Measurements from ENCODE around the gene CPN2. TPM values are rescaled to one million over a fixed set of nuclear protein-coding genes. Genes with fewer than 3 reads are reported as not detected.
A peak's percentile ranks its signal among the peaks of the same experiment; 100 is the strongest.

The CPN2 gene
- total RNA-seq, 1 experiment from 2014 or later: 0.09 TPM

GRCh38 chr3:194313560-194314387, 37.4 kb downstream of the CPN2 start:
- no peak overlapping the region for H3K27ac Mint-ChIP-seq
- peaks cover 15% of the 10 kb centered on the region for H3K9me3 Mint-ChIP-seq
- 0 out of 2 replicates have a peak, but pooled peaks have one; percentile 48 for TF ChIP-seq ETV6 (CRISPR knock-in tag; IDR thresholded peaks at IDR 0.05)
- no peak for TF ChIP-seq USF1 (CRISPR knock-in tag; IDR thresholded peaks at IDR 0.05)
- POLR2A ChIA-PET: interaction anchor here (0.6 to 2.0 kb wide), 4 partner anchors 16 to 541 kb away, joined by 3 to 6 read pairs (median 4); partner anchors contain the start of gene HES1
- CTCF ChIA-PET: interaction anchor here (0.5 to 2.2 kb wide), 18 partner anchors 13 to 533 kb away, joined by 3 to 21 read pairs (median 4); partner anchors contain the start of gene HES1
- peaks cover 13% of the 10 kb centered on the region for H3K36me3 Mint-ChIP-seq
- ATAC-seq (peak; percentile 5; the same call in 1 of the 2 replicates), DNase-seq (ENCODE audit: low spot score) (peak; percentile 47)
- H3K4me3 Mint-ChIP-seq: no peak overlapping the region
- H3K4me1 Mint-ChIP-seq: peaks cover 46% of the 10 kb centered on the region
- H3K27me3 Mint-ChIP-seq (ENCODE audit: low read depth): peaks cover 40% of the 10 kb centered on the region

- DNase-seq (ENCODE audit: low spot score) (no peak), ATAC-seq (no peak)
- CTCF ChIA-PET: interaction anchor here (0.6 to 2.2 kb wide), 11 partner anchors 18 to 532 kb away, joined by 3 to 21 read pairs (median 4); partner anchors contain the start of gene HES1
- POLR2A ChIA-PET: interaction anchor here (0.6 to 2.0 kb wide), 3 partner anchors 14 to 171 kb away, joined by 3 to 6 read pairs (median 4); no protein-coding TSS in a partner anchor
- H3K9me3 Mint-ChIP-seq: peaks cover 7% of the 10 kb centered on the region
- no peak for TF ChIP-seq IRF2 (CRISPR knock-in tag; IDR thresholded peaks at IDR 0.05; ENCODE audit: borderline replicate concordance, low read depth)
- TF ChIP-seq TP53 (CRISPR knock-in tag; IDR thresholded peaks at IDR 0.05): no peak
- no peak for TF ChIP-seq TEAD1 (CRISPR knock-in tag; IDR thresholded peaks at IDR 0.05)
- TF ChIP-seq, protein P1, sequence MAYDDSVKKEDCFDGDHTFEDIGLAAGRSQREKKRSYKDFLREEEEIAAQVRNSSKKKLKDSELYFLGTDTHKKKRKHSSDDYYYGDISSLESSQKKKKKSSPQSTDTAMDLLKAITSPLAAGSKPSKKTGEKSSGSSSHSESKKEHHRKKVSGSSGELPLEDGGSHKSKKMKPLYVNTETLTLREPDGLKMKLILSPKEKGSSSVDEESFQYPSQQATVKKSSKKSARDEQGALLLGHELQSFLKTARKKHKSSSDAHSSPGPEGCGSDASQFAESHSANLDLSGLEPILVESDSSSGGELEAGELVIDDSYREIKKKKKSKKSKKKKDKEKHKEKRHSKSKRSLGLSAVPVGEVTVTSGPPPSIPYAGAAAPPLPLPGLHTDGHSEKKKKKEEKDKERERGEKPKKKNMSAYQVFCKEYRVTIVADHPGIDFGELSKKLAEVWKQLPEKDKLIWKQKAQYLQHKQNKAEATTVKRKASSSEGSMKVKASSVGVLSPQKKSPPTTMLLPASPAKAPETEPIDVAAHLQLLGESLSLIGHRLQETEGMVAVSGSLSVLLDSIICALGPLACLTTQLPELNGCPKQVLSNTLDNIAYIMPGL (CRISPR knock-in tag; IDR thresholded peaks at IDR 0.05): no peak
- TF ChIP-seq ATF3 (CRISPR knock-in tag; conservative IDR thresholded peaks at IDR 0.05): no peak
- TF ChIP-seq, protein P2, sequence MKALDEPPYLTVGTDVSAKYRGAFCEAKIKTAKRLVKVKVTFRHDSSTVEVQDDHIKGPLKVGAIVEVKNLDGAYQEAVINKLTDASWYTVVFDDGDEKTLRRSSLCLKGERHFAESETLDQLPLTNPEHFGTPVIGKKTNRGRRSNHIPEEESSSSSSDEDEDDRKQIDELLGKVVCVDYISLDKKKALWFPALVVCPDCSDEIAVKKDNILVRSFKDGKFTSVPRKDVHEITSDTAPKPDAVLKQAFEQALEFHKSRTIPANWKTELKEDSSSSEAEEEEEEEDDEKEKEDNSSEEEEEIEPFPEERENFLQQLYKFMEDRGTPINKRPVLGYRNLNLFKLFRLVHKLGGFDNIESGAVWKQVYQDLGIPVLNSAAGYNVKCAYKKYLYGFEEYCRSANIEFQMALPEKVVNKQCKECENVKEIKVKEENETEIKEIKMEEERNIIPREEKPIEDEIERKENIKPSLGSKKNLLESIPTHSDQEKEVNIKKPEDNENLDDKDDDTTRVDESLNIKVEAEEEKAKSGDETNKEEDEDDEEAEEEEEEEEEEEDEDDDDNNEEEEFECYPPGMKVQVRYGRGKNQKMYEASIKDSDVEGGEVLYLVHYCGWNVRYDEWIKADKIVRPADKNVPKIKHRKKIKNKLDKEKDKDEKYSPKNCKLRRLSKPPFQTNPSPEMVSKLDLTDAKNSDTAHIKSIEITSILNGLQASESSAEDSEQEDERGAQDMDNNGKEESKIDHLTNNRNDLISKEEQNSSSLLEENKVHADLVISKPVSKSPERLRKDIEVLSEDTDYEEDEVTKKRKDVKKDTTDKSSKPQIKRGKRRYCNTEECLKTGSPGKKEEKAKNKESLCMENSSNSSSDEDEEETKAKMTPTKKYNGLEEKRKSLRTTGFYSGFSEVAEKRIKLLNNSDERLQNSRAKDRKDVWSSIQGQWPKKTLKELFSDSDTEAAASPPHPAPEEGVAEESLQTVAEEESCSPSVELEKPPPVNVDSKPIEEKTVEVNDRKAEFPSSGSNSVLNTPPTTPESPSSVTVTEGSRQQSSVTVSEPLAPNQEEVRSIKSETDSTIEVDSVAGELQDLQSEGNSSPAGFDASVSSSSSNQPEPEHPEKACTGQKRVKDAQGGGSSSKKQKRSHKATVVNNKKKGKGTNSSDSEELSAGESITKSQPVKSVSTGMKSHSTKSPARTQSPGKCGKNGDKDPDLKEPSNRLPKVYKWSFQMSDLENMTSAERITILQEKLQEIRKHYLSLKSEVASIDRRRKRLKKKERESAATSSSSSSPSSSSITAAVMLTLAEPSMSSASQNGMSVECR (CRISPR knock-in tag; IDR thresholded peaks at IDR 0.05; ENCODE audit: borderline replicate concordance): no peak
- TF ChIP-seq, protein P3, sequence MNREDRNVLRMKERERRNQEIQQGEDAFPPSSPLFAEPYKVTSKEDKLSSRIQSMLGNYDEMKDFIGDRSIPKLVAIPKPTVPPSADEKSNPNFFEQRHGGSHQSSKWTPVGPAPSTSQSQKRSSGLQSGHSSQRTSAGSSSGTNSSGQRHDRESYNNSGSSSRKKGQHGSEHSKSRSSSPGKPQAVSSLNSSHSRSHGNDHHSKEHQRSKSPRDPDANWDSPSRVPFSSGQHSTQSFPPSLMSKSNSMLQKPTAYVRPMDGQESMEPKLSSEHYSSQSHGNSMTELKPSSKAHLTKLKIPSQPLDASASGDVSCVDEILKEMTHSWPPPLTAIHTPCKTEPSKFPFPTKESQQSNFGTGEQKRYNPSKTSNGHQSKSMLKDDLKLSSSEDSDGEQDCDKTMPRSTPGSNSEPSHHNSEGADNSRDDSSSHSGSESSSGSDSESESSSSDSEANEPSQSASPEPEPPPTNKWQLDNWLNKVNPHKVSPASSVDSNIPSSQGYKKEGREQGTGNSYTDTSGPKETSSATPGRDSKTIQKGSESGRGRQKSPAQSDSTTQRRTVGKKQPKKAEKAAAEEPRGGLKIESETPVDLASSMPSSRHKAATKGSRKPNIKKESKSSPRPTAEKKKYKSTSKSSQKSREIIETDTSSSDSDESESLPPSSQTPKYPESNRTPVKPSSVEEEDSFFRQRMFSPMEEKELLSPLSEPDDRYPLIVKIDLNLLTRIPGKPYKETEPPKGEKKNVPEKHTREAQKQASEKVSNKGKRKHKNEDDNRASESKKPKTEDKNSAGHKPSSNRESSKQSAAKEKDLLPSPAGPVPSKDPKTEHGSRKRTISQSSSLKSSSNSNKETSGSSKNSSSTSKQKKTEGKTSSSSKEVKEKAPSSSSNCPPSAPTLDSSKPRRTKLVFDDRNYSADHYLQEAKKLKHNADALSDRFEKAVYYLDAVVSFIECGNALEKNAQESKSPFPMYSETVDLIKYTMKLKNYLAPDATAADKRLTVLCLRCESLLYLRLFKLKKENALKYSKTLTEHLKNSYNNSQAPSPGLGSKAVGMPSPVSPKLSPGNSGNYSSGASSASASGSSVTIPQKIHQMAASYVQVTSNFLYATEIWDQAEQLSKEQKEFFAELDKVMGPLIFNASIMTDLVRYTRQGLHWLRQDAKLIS (CRISPR knock-in tag; IDR thresholded peaks at IDR 0.05; ENCODE audit: borderline replicate concordance): no peak
- no peak for TF ChIP-seq JUN (CRISPR knock-in tag; IDR thresholded peaks at IDR 0.05)
- TF ChIP-seq NR3C1 (CRISPR knock-in tag; conservative IDR thresholded peaks at IDR 0.05; ENCODE audit: low read depth): no peak
- TF ChIP-seq ATF2 (CRISPR knock-in tag; IDR thresholded peaks at IDR 0.05; ENCODE audit: borderline replicate concordance, low read depth): no peak
- TF ChIP-seq ELF4 (CRISPR knock-in tag; IDR thresholded peaks at IDR 0.05; ENCODE audit: low read depth): no peak
- H3K36me3 Mint-ChIP-seq: peaks cover 6% of the 10 kb centered on the region
- no peak overlapping the region for H3K27ac Mint-ChIP-seq
- peaks cover 53% of the 10 kb centered on the region for H3K4me1 Mint-ChIP-seq
- H3K27me3 Mint-ChIP-seq (ENCODE audit: low read depth): peaks cover 33% of the 10 kb centered on the region
- H3K4me3 Mint-ChIP-seq: no peak overlapping the region
Observed at GRCh38 chr3:194312743-194313281, 38.3 kb downstream of the CPN2 start.

Measured in WTC11 (cell line).